H9 (cell line): ENCODE results near the gene DNASE1L3. TPM values are rescaled to one million over a fixed set of nuclear protein-coding genes. Genes with fewer than 3 reads are reported as not detected.

Source experiments
- DNase-seq: peaks from one replicate; pipeline ENCODE4 v3.0.0-alpha.2; 2017
- H2AFZ ChIP-seq: one replicate; pipeline ENCODE4 v1.6.1; 2013; ENCODE audit warnings: mild to moderate bottlenecking, low read length, control low read depth, moderate library complexity
- H2AK5ac ChIP-seq: 2 replicates; pipeline ENCODE4 v1.6.1; 2013; ENCODE audit warnings: low read length, control low read depth, mixed read lengths; ENCODE audit not compliant: insufficient read length
- H2BK120ac ChIP-seq: one replicate; pipeline ENCODE4 v1.6.1; 2013; ENCODE audit warnings: low read depth, mild to moderate bottlenecking, low read length, control low read depth, inconsistent platforms; ENCODE audit not compliant: poor library complexity, severe bottlenecking
- H2BK12ac ChIP-seq: 2 replicates; pipeline ENCODE4 v1.6.1; 2013; ENCODE audit warnings: low read length, control low read depth, mixed read lengths, low read depth; ENCODE audit not compliant: insufficient read length
- H2BK15ac ChIP-seq: 2 replicates; pipeline ENCODE4 v1.6.1; 2013; ENCODE audit warnings: low read depth, low read length, control low read depth
- H2BK20ac ChIP-seq: one replicate; pipeline ENCODE4 v1.6.1; 2013; ENCODE audit warnings: low read depth, mild to moderate bottlenecking, low read length, control low read depth, inconsistent platforms; ENCODE audit not compliant: poor library complexity, severe bottlenecking
- H2BK5ac ChIP-seq: 2 replicates; pipeline ENCODE4 v1.6.1; 2013; ENCODE audit warnings: low read length, control low read depth, mixed read lengths; ENCODE audit not compliant: insufficient read length
- H3K14ac ChIP-seq: 2 replicates; pipeline ENCODE4 v1.6.1; 2013; ENCODE audit warnings: low read length, control low read depth; ENCODE audit not compliant: insufficient read depth
- H3K18ac ChIP-seq: 2 replicates; pipeline ENCODE4 v1.6.1; 2013; ENCODE audit warnings: low read depth, mild to moderate bottlenecking, mixed read lengths, low read length, control low read depth; ENCODE audit not compliant: insufficient read length
- H3K23ac ChIP-seq: 2 replicates; pipeline ENCODE4 v1.6.1; 2013; ENCODE audit warnings: low read length, control low read depth, mixed read lengths, low read depth; ENCODE audit not compliant: insufficient read length
- H3K23me2 ChIP-seq: 2 replicates; pipeline ENCODE4 v1.6.1; 2013; ENCODE audit warnings: low read depth, mild to moderate bottlenecking, mixed read lengths, low read length, control low read depth; ENCODE audit not compliant: insufficient read length, poor library complexity, severe bottlenecking
- H3K27ac ChIP-seq: 2 replicates; pipeline ENCODE4 v1.5.1; 2013; ENCODE audit warnings: low read length, control low read depth, mixed read lengths, low read depth; ENCODE audit not compliant: insufficient read length
- H3K27me3 ChIP-seq: 2 replicates; pipeline ENCODE4 v1.6.1; 2013; ENCODE audit warnings: low read length, control low read depth, inconsistent platforms; ENCODE audit not compliant: insufficient read depth
- H3K4ac ChIP-seq: 2 replicates; pipeline ENCODE4 v1.6.1; 2013; ENCODE audit warnings: low read depth, mild to moderate bottlenecking, control low read depth, inconsistent platforms, low read length, moderate library complexity
- H3K4me1 ChIP-seq: 2 replicates; pipeline ENCODE4 v1.6.1; 2013; ENCODE audit warnings: low read length, control low read depth, inconsistent platforms; ENCODE audit not compliant: insufficient read depth
- H3K4me2 ChIP-seq: 2 replicates; pipeline ENCODE4 v1.6.1; 2013; ENCODE audit warnings: low read length, control low read depth, mixed read lengths; ENCODE audit not compliant: insufficient read length, insufficient read depth
- H3K56ac ChIP-seq: 2 replicates; pipeline ENCODE4 v1.6.1; 2013; ENCODE audit warnings: low read depth, mild to moderate bottlenecking, mixed read lengths, low read length, control low read depth; ENCODE audit not compliant: insufficient read length
- H3K79me1 ChIP-seq: 2 replicates; pipeline ENCODE4 v1.6.1; 2013; ENCODE audit warnings: low read depth, mild to moderate bottlenecking, moderate library complexity, low read length, control low read depth, inconsistent platforms; ENCODE audit not compliant: insufficient read depth, poor library complexity, severe bottlenecking
- H3K79me2 ChIP-seq: 2 replicates; pipeline ENCODE4 v1.6.1; 2013; ENCODE audit warnings: low read length, control low read depth, inconsistent platforms; ENCODE audit not compliant: insufficient read depth
- H3K9ac ChIP-seq: 2 replicates; pipeline ENCODE4 v1.6.1; 2013; ENCODE audit warnings: low read length, control low read depth, mixed read lengths; ENCODE audit not compliant: insufficient read length; ENCODE audit errors: extremely low read depth
- H3K9me3 ChIP-seq: one replicate; pipeline ENCODE4 v1.6.1; 2013; ENCODE audit warnings: low read depth, low read length, inconsistent platforms; ENCODE audit not compliant: control insufficient read depth
- H3T11ph ChIP-seq: one replicate; pipeline ENCODE4 v1.6.1; 2013; ENCODE audit warnings: mild to moderate bottlenecking, low read length, control low read depth, inconsistent platforms
- H4K20me1 ChIP-seq: one replicate; pipeline ENCODE4 v1.6.1; 2013; ENCODE audit not compliant: control insufficient read depth, insufficient read length, insufficient read depth
- H4K5ac ChIP-seq: 2 replicates; pipeline ENCODE4 v1.6.1; 2013; ENCODE audit warnings: low read depth, mild to moderate bottlenecking, mixed read lengths, low read length, control low read depth; ENCODE audit not compliant: insufficient read length
- H4K8ac ChIP-seq: replicated peaks from 2 replicates; pipeline ENCODE4 v1.6.1; 2013; ENCODE audit warnings: low read length, control low read depth, mixed read lengths, low read depth; ENCODE audit not compliant: insufficient read length
- H4K91ac ChIP-seq: 2 replicates; pipeline ENCODE4 v1.6.1; 2013; ENCODE audit warnings: low read depth, mild to moderate bottlenecking, moderate library complexity, mixed read lengths, low read length, control low read depth; ENCODE audit not compliant: insufficient read length
- H3K27ac Mint-ChIP-seq, 3 experiments: 2 replicates in 2 of 3; 3 replicates in 1 of 3; pipeline ENCODE4 v1.8.0; 2020 to 2021; ENCODE audit warnings: mixed read lengths in 3 of 3, mild to moderate bottlenecking in 1 of 3, moderate library complexity in 1 of 3
- H3K27me3 Mint-ChIP-seq: 2 replicates; pipeline ENCODE4 v1.8.0; 2021; ENCODE audit warnings: low read depth, mild to moderate bottlenecking, moderate library complexity, mixed read lengths
- H3K36me3 Mint-ChIP-seq, 3 experiments: 2 replicates in 2 of 3; 3 replicates in 1 of 3; pipeline ENCODE4 v1.8.0; 2020 to 2021; ENCODE audit warnings: low read depth in 3 of 3, mixed read lengths in 3 of 3; ENCODE audit not compliant: insufficient read depth in 1 of 3
- H3K4me1 Mint-ChIP-seq, 2 experiments: 2 replicates each; pipeline ENCODE4 v1.8.0; 2020; ENCODE audit warnings: mixed read lengths in 2 of 2
- H3K4me3 Mint-ChIP-seq, 2 experiments: 2 replicates in 1 of 2; 3 replicates in 1 of 2; pipeline ENCODE4 v1.8.0; 2020 to 2021; ENCODE audit warnings: mild to moderate bottlenecking in 2 of 2, mixed read lengths in 2 of 2, moderate library complexity in 1 of 2
- H3K9me3 Mint-ChIP-seq, 2 experiments: 2 replicates in 1 of 2; 3 replicates in 1 of 2; pipeline ENCODE4 v1.8.0; 2020; ENCODE audit warnings: mild to moderate bottlenecking in 2 of 2, mixed read lengths in 2 of 2, moderate library complexity in 1 of 2
- WGBS: extraction: QIAGEN DNeasy Blood & Tissue Kit; methylation state at CpG from one replicate; pipeline ENCODE4 v1.1.7; 2013; ENCODE audit warnings: missing lambda C conversion rate, low lambda C conversion rate, mixed read lengths; ENCODE audit not compliant: insufficient read length; ENCODE audit errors: extremely low coverage; 5-methylcytosine and 5-hydroxymethylcytosine counted together
- total RNA-seq: library from RNA; stranded (reverse); gene quantifications from 2 replicates; pipeline ENCODE4 v1.2.1, GENCODE V29; 2021
- TF ChIP-seq, protein P1 (sequence below): fragments of 200-600 bp; sonication (generic); conservative IDR thresholded peaks from 3 replicates; pipeline ENCODE4 v1.8.0; 2021; ENCODE audit warnings: antibody characterized with exemption, mild to moderate bottlenecking

Gene DNASE1L3
- total RNA-seq, 1 experiment from 2014 or later: not detected

DNA sequence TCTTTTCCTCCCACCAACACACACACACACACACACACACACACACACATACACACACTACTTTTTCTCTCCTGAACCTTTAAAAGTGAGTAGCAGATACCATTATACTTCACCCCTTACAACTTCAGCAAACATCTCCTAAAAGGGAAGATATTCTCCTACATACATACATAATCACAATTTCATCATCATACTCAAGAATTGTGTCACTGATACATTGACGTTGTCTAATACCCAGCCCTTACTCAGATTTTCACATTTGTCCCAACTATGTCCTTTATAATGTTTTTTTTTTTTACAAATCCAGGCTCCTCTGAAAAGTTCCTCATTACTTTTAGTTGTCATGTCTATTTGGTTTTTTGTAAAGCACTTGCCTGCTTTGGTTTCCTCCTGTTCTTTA lies 45.3 kb upstream of the DNASE1L3 start:
- H3K79me1 ChIP-seq: no peaks in the 10 kb centered on the region
- no peak overlapping the region for H2BK120ac ChIP-seq
- Mint-ChIP-seq H3K36me3 (no peaks in the 10 kb centered on the region), H3K9me3 (no peaks in the 10 kb centered on the region), H3K4me1 (no peaks in the 10 kb centered on the region), H3K27ac (no peak overlapping the region), H3K27me3 (no peaks in the 10 kb centered on the region; the same call in 1 of the 2 replicates), H3K4me3 (no peak overlapping the region)
- H2BK20ac ChIP-seq: no peak overlapping the region
- H4K8ac ChIP-seq: no peak overlapping the region
- H3K56ac ChIP-seq: no peak overlapping the region
- H3K9ac ChIP-seq: no peak overlapping the region
- no peak overlapping the region for H3T11ph ChIP-seq
- TF ChIP-seq, protein P1, sequence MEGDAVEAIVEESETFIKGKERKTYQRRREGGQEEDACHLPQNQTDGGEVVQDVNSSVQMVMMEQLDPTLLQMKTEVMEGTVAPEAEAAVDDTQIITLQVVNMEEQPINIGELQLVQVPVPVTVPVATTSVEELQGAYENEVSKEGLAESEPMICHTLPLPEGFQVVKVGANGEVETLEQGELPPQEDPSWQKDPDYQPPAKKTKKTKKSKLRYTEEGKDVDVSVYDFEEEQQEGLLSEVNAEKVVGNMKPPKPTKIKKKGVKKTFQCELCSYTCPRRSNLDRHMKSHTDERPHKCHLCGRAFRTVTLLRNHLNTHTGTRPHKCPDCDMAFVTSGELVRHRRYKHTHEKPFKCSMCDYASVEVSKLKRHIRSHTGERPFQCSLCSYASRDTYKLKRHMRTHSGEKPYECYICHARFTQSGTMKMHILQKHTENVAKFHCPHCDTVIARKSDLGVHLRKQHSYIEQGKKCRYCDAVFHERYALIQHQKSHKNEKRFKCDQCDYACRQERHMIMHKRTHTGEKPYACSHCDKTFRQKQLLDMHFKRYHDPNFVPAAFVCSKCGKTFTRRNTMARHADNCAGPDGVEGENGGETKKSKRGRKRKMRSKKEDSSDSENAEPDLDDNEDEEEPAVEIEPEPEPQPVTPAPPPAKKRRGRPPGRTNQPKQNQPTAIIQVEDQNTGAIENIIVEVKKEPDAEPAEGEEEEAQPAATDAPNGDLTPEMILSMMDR: no peak
- no peak overlapping the region for H2BK5ac ChIP-seq
- H2BK12ac ChIP-seq: no peak overlapping the region
- H3K4me2 ChIP-seq: no peak overlapping the region
- no peaks in the 10 kb centered on the region for H3K4me1 ChIP-seq
- DNase-seq: no peak
- no peaks in the 10 kb centered on the region for H4K20me1 ChIP-seq
- no peak overlapping the region for H2BK15ac ChIP-seq
- no peak overlapping the region for H3K18ac ChIP-seq
- no peak overlapping the region for H4K91ac ChIP-seq
- no peaks in the 10 kb centered on the region for H3K27me3 ChIP-seq
- no peaks in the 10 kb centered on the region for H3K23me2 ChIP-seq
- WGBS: no CpG with 5 or more reads among the region's 1 CpG
- H3K27ac ChIP-seq: no peak overlapping the region
- H3K23ac ChIP-seq: no peak overlapping the region
- H3K79me2 ChIP-seq: no peaks in the 10 kb centered on the region
- no peaks in the 10 kb centered on the region for H3K9me3 ChIP-seq
- H3K14ac ChIP-seq: no peak overlapping the region
- H4K5ac ChIP-seq: no peak overlapping the region
- H2AK5ac ChIP-seq: no peak overlapping the region
- no peak overlapping the region for H2AFZ ChIP-seq
- no peak overlapping the region for H3K4ac ChIP-seq
